ENCODE measurements around the gene MSI2. TPM values are rescaled to one million over a fixed set of nuclear protein-coding genes. Genes with fewer than 3 reads are reported as not detected.

Gene MSI2
- total and polyA plus RNA-seq, 2 experiments from 2014 or later, result 15.7 to 76.4 TPM

- no peak for DNase-seq (ENCODE audit: low read depth in 1 of 2, low spot score in 1 of 2)
- H3K4me3 ChIP-seq, result no peak overlapping the region
- no peaks in the 10 kb centered on the region for H3K27me3 ChIP-seq
- no peaks in the 10 kb centered on the region for H3K9me3 ChIP-seq (ENCODE audit: low read depth)
- no peak for TF ChIP-seq CTCF (IDR thresholded peaks at IDR 0.05; ENCODE audit: low read depth, low read length)
- peaks cover 14% of the 10 kb centered on the region for H3K4me1 ChIP-seq (ENCODE audit: low read depth)
- H3K36me3 ChIP-seq, result no peaks in the 10 kb centered on the region
- no peak overlapping the region for H3K27ac ChIP-seq
These were observed 156.3 kb downstream of the MSI2 start for GRCh38 chr17:57412520-57413096.

GRCh38 chr17:57413848-57414651, 157.7 kb downstream of the MSI2 start:
- H3K4me1 ChIP-seq (ENCODE audit: low read depth), result peaks cover 10% of the 10 kb centered on the region
- no peak for DNase-seq (ENCODE audit: low read depth in 1 of 2, low spot score in 1 of 2)
- H3K9me3 ChIP-seq (ENCODE audit: low read depth), result no peaks in the 10 kb centered on the region
- no peak overlapping the region for H3K27ac ChIP-seq
- no peak overlapping the region for H3K4me3 ChIP-seq
- no peak for TF ChIP-seq CTCF (IDR thresholded peaks at IDR 0.05; ENCODE audit: low read depth, low read length)
- H3K27me3 ChIP-seq, result no peaks in the 10 kb centered on the region
- no peaks in the 10 kb centered on the region for H3K36me3 ChIP-seq

GRCh38 chr17:57415751-57416207, 159.5 kb downstream of the MSI2 start:
- Histone ChIP-seq H3K36me3 (no peaks in the 10 kb centered on the region), H3K4me1 (ENCODE audit: low read depth) (peaks cover 10% of the 10 kb centered on the region), H3K27me3 (no peaks in the 10 kb centered on the region), H3K27ac (no peak overlapping the region), H3K9me3 (ENCODE audit: low read depth) (no peaks in the 10 kb centered on the region), H3K4me3 (no peak overlapping the region)
- DNase-seq (ENCODE audit: low read depth in 1 of 2, low spot score in 1 of 2), result peak in 1 of 2 donors; percentile 44
- no peak for TF ChIP-seq CTCF (IDR thresholded peaks at IDR 0.05; ENCODE audit: low read depth, low read length)

GRCh38 chr17:57416369-57416768, 160.0 kb downstream of the MSI2 start:
- DNase-seq (ENCODE audit: low read depth in 1 of 2, low spot score in 1 of 2), result no peak
- Histone ChIP-seq H3K36me3 (no peaks in the 10 kb centered on the region), H3K27me3 (no peaks in the 10 kb centered on the region), H3K27ac (no peak overlapping the region), H3K4me1 (ENCODE audit: low read depth) (peaks cover 10% of the 10 kb centered on the region), H3K4me3 (no peak overlapping the region), H3K9me3 (ENCODE audit: low read depth) (no peaks in the 10 kb centered on the region)
- TF ChIP-seq CTCF (IDR thresholded peaks at IDR 0.05; ENCODE audit: low read depth, low read length), result no peak

- no peak for DNase-seq (ENCODE audit: low read depth in 1 of 2, low spot score in 1 of 2)
- peak overlapping the region; percentile 24 for H3K27ac ChIP-seq
- no peaks in the 10 kb centered on the region for H3K9me3 ChIP-seq (ENCODE audit: low read depth)
- TF ChIP-seq CTCF (IDR thresholded peaks at IDR 0.05; ENCODE audit: low read depth, low read length), result no peak
- no peaks in the 10 kb centered on the region for H3K27me3 ChIP-seq
- H3K36me3 ChIP-seq, result no peaks in the 10 kb centered on the region
- peaks cover 10% of the 10 kb centered on the region for H3K4me1 ChIP-seq (ENCODE audit: low read depth)
- no peak overlapping the region for H3K4me3 ChIP-seq
These were observed 161.6 kb downstream of the MSI2 start for GRCh38 chr17:57417956-57418355.
